ENCODE data around the gene HIRA. TPM values are rescaled to one million over a fixed set of nuclear protein-coding genes. Genes with fewer than 3 reads are reported as not detected.

HIRA gene
- total RNA-seq, 1 donor from 2014 or later: 7.3 TPM

- Histone ChIP-seq H3K4me1 (ENCODE audit: control insufficient read depth in 3 of 3, insufficient read depth in 3 of 3, low read length in 3 of 3) (no peaks in the 10 kb centered on the region), H3K4me3 (ENCODE audit: low read length in 3 of 3) (no peak overlapping the region), H3K27ac (ENCODE audit: low read depth, low read length) (no peak overlapping the region), H3K9ac (ENCODE audit: low read depth in 1 of 3, low read length in 3 of 3) (no peak overlapping the region), H3K36me3 (ENCODE audit: control insufficient read depth in 3 of 3, insufficient read depth in 3 of 3, low read length in 3 of 3) (peaks cover 35 to 51% (median 45%) of the 10 kb centered on the region in 3 donors), H3K27me3 (ENCODE audit: control insufficient read depth in 3 of 3, insufficient read depth in 3 of 3, low read length in 3 of 3) (no peaks in the 10 kb centered on the region), H3K9me3 (ENCODE audit: control insufficient read depth in 3 of 3, low read length in 3 of 3) (no peaks in the 10 kb centered on the region)
Observed at GRCh38 chr22:19404676-19405075, 26.9 kb downstream of the HIRA start.

GRCh38 chr22:19402642-19403191 is 28.8 kb downstream of the HIRA start:
- no peaks in the 10 kb centered on the region for H3K9me3 ChIP-seq (ENCODE audit: control insufficient read depth in 3 of 3, low read length in 3 of 3)
- H3K4me3 ChIP-seq (ENCODE audit: low read length in 3 of 3): no peak overlapping the region
- no peak overlapping the region for H3K27ac ChIP-seq (ENCODE audit: low read depth, low read length)
- peaks cover 35 to 52% (median 46%) of the 10 kb centered on the region in 3 donors for H3K36me3 ChIP-seq (ENCODE audit: control insufficient read depth in 3 of 3, insufficient read depth in 3 of 3, low read length in 3 of 3)
- no peaks in the 10 kb centered on the region for H3K4me1 ChIP-seq (ENCODE audit: control insufficient read depth in 3 of 3, insufficient read depth in 3 of 3, low read length in 3 of 3)
- no peaks in the 10 kb centered on the region for H3K27me3 ChIP-seq (ENCODE audit: control insufficient read depth in 3 of 3, insufficient read depth in 3 of 3, low read length in 3 of 3)
- H3K9ac ChIP-seq (ENCODE audit: low read depth in 1 of 3, low read length in 3 of 3): no peak overlapping the region

DNA sequence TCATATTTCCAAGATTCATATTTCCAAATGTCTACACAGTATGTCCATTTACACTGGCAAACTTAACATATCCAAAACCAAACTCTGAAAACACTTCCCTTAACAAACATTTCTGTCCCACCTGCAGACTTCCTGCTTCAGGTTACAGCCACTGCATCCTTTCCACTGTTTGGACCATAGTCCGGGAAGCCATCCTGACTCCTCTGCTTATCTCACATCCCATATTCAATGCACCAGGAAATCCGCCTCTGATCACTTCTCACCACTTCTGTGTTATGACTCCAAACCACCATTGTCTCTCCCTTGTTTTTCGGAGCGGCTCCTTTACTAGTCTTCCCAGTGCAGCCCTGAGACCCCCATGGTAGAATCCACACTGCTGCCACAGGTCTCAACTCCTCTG is 30.1 kb downstream of the HIRA start:
- Histone ChIP-seq H3K27me3 (ENCODE audit: control insufficient read depth in 3 of 3, insufficient read depth in 3 of 3, low read length in 3 of 3) (no peaks in the 10 kb centered on the region), H3K9me3 (ENCODE audit: control insufficient read depth in 3 of 3, low read length in 3 of 3) (no peaks in the 10 kb centered on the region), H3K36me3 (ENCODE audit: control insufficient read depth in 3 of 3, insufficient read depth in 3 of 3, low read length in 3 of 3) (peaks cover 39 to 55% (median 50%) of the 10 kb centered on the region in 3 donors), H3K9ac (ENCODE audit: low read depth in 1 of 3, low read length in 3 of 3) (no peak overlapping the region), H3K4me3 (ENCODE audit: low read length in 3 of 3) (no peak overlapping the region), H3K27ac (ENCODE audit: low read depth, low read length) (no peak overlapping the region), H3K4me1 (ENCODE audit: control insufficient read depth in 3 of 3, insufficient read depth in 3 of 3, low read length in 3 of 3) (no peaks in the 10 kb centered on the region)

- Histone ChIP-seq H3K36me3 (ENCODE audit: control insufficient read depth in 3 of 3, insufficient read depth in 3 of 3, low read length in 3 of 3) (peaks cover 39 to 56% (median 48%) of the 10 kb centered on the region in 3 donors), H3K4me1 (ENCODE audit: control insufficient read depth in 3 of 3, insufficient read depth in 3 of 3, low read length in 3 of 3) (no peaks in the 10 kb centered on the region), H3K4me3 (ENCODE audit: low read length in 3 of 3) (no peak overlapping the region), H3K27me3 (ENCODE audit: control insufficient read depth in 3 of 3, insufficient read depth in 3 of 3, low read length in 3 of 3) (no peaks in the 10 kb centered on the region), H3K9me3 (ENCODE audit: control insufficient read depth in 3 of 3, low read length in 3 of 3) (no peaks in the 10 kb centered on the region), H3K27ac (ENCODE audit: low read depth, low read length) (no peak overlapping the region), H3K9ac (ENCODE audit: low read depth in 1 of 3, low read length in 3 of 3) (no peak overlapping the region)
Observed at GRCh38 chr22:19400881-19401280, 30.7 kb downstream of the HIRA start.

GRCh38 chr22:19398652-19399051 is 32.9 kb downstream of the HIRA start:
- no peak overlapping the region for H3K9ac ChIP-seq (ENCODE audit: low read depth in 1 of 3, low read length in 3 of 3)
- H3K27ac ChIP-seq (ENCODE audit: low read depth, low read length): no peak overlapping the region
- H3K9me3 ChIP-seq (ENCODE audit: control insufficient read depth in 3 of 3, low read length in 3 of 3): no peaks in the 10 kb centered on the region
- H3K4me3 ChIP-seq (ENCODE audit: low read length in 3 of 3): no peak overlapping the region
- H3K36me3 ChIP-seq (ENCODE audit: control insufficient read depth in 3 of 3, insufficient read depth in 3 of 3, low read length in 3 of 3): peaks cover 49 to 59% (median 52%) of the 10 kb centered on the region in 3 donors
- no peaks in the 10 kb centered on the region for H3K27me3 ChIP-seq (ENCODE audit: control insufficient read depth in 3 of 3, insufficient read depth in 3 of 3, low read length in 3 of 3)
- no peaks in the 10 kb centered on the region for H3K4me1 ChIP-seq (ENCODE audit: control insufficient read depth in 3 of 3, insufficient read depth in 3 of 3, low read length in 3 of 3)

- Histone ChIP-seq H3K4me1 (ENCODE audit: control insufficient read depth in 3 of 3, insufficient read depth in 3 of 3, low read length in 3 of 3) (no peaks in the 10 kb centered on the region), H3K9me3 (ENCODE audit: control insufficient read depth in 3 of 3, low read length in 3 of 3) (no peaks in the 10 kb centered on the region), H3K36me3 (ENCODE audit: control insufficient read depth in 3 of 3, insufficient read depth in 3 of 3, low read length in 3 of 3) (peaks cover 50 to 61% (median 55%) of the 10 kb centered on the region in 3 donors), H3K4me3 (ENCODE audit: low read length in 3 of 3) (no peak overlapping the region), H3K27ac (ENCODE audit: low read depth, low read length) (no peak overlapping the region), H3K9ac (ENCODE audit: low read depth in 1 of 3, low read length in 3 of 3) (no peak overlapping the region), H3K27me3 (ENCODE audit: control insufficient read depth in 3 of 3, insufficient read depth in 3 of 3, low read length in 3 of 3) (no peaks in the 10 kb centered on the region)
Observed at GRCh38 chr22:19398206-19398605, 33.3 kb downstream of the HIRA start.

DNA sequence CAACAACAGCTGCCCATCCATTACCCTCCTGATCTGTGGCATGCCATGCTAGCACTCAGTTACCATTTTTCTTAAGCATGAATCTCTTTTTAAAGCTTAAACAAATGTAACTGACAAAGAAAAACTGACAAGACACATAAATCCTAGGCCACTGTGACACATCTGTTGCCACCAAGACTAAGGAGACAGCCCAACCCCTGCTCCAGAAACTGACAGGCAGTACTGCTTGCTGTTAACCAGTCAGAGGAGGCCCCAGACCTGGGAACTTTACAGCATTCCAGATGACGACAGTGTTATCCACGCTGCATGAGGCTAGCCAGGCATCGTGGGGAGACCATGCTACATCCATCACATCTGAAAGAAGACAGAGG is 33.8 kb downstream of the HIRA start:
- H3K9ac ChIP-seq (ENCODE audit: low read depth in 1 of 3, low read length in 3 of 3): no peak overlapping the region
- no peak overlapping the region for H3K27ac ChIP-seq (ENCODE audit: low read depth, low read length)
- H3K36me3 ChIP-seq (ENCODE audit: control insufficient read depth in 3 of 3, insufficient read depth in 3 of 3, low read length in 3 of 3): peaks cover 53 to 64% (median 58%) of the 10 kb centered on the region in 3 donors
- no peaks in the 10 kb centered on the region for H3K9me3 ChIP-seq (ENCODE audit: control insufficient read depth in 3 of 3, low read length in 3 of 3)
- no peaks in the 10 kb centered on the region for H3K27me3 ChIP-seq (ENCODE audit: control insufficient read depth in 3 of 3, insufficient read depth in 3 of 3, low read length in 3 of 3)
- H3K4me1 ChIP-seq (ENCODE audit: control insufficient read depth in 3 of 3, insufficient read depth in 3 of 3, low read length in 3 of 3): no peaks in the 10 kb centered on the region
- H3K4me3 ChIP-seq (ENCODE audit: low read length in 3 of 3): no peak overlapping the region

- H3K9me3 ChIP-seq (ENCODE audit: control insufficient read depth in 3 of 3, low read length in 3 of 3): no peaks in the 10 kb centered on the region
- H3K36me3 ChIP-seq (ENCODE audit: control insufficient read depth in 3 of 3, insufficient read depth in 3 of 3, low read length in 3 of 3): peaks cover 59 to 70% (median 62%) of the 10 kb centered on the region in 3 donors
- no peak overlapping the region for H3K9ac ChIP-seq (ENCODE audit: low read depth in 1 of 3, low read length in 3 of 3)
- no peaks in the 10 kb centered on the region for H3K27me3 ChIP-seq (ENCODE audit: control insufficient read depth in 3 of 3, insufficient read depth in 3 of 3, low read length in 3 of 3)
- no peak overlapping the region for H3K4me3 ChIP-seq (ENCODE audit: low read length in 3 of 3)
- no peak overlapping the region for H3K27ac ChIP-seq (ENCODE audit: low read depth, low read length)
- H3K4me1 ChIP-seq (ENCODE audit: control insufficient read depth in 3 of 3, insufficient read depth in 3 of 3, low read length in 3 of 3): no peaks in the 10 kb centered on the region
Observed at GRCh38 chr22:19396934-19397733, 34.4 kb downstream of the HIRA start.

DNA sequence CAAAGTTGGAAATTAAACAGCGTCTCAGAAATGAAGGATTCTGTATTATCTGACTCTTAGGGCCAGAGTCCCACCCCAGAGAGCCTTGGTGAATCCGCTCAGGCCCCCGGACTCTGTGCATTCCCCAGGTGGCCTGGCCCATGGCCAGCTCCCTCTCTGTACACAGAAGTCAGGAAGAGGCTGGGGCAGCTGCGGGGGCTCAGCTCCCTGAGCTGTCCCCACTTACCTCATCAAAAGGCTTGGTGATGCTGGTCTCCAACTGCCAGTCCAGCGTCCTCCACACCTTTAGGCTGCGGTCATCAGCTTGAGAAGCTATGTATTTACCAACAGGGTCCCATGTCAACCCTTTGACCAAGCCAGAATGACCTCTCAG is 35.0 kb downstream of the HIRA start:
- H3K4me3 ChIP-seq (ENCODE audit: low read length in 3 of 3): no peak overlapping the region
- no peak overlapping the region for H3K9ac ChIP-seq (ENCODE audit: low read depth in 1 of 3, low read length in 3 of 3)
- no peaks in the 10 kb centered on the region for H3K9me3 ChIP-seq (ENCODE audit: control insufficient read depth in 3 of 3, low read length in 3 of 3)
- H3K36me3 ChIP-seq (ENCODE audit: control insufficient read depth in 3 of 3, insufficient read depth in 3 of 3, low read length in 3 of 3): peaks cover 62 to 75% (median 62%) of the 10 kb centered on the region in 3 donors
- H3K27ac ChIP-seq (ENCODE audit: low read depth, low read length): no peak overlapping the region
- no peaks in the 10 kb centered on the region for H3K27me3 ChIP-seq (ENCODE audit: control insufficient read depth in 3 of 3, insufficient read depth in 3 of 3, low read length in 3 of 3)
- no peaks in the 10 kb centered on the region for H3K4me1 ChIP-seq (ENCODE audit: control insufficient read depth in 3 of 3, insufficient read depth in 3 of 3, low read length in 3 of 3)

DNA sequence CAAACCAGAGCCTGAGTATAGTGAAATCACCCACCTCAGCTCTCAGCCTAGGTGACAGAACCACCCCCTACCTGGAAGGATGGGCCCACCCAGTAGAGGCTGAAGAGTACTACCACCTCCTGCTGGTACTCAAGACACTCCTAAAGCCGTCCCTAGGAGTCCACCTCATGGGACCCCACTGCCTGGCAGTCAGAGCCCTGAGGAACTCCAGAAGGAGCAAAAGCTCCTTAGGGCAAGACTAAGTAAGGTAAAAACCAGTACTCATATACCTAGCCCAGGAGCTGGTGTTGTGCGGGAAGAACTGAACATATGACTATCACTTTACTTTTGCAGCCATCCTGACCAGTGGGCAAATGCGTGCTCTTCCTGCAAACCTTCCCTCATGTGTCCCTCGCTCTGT is 36.3 kb downstream of the HIRA start:
- Histone ChIP-seq H3K4me1 (ENCODE audit: control insufficient read depth in 3 of 3, insufficient read depth in 3 of 3, low read length in 3 of 3) (peaks cover 0 to 7% (median 4%) of the 10 kb centered on the region in 3 donors), H3K36me3 (ENCODE audit: control insufficient read depth in 3 of 3, insufficient read depth in 3 of 3, low read length in 3 of 3) (peaks cover 53 to 65% (median 56%) of the 10 kb centered on the region in 3 donors), H3K4me3 (ENCODE audit: low read length in 3 of 3) (no peak overlapping the region), H3K9me3 (ENCODE audit: control insufficient read depth in 3 of 3, low read length in 3 of 3) (no peaks in the 10 kb centered on the region), H3K27me3 (ENCODE audit: control insufficient read depth in 3 of 3, insufficient read depth in 3 of 3, low read length in 3 of 3) (no peaks in the 10 kb centered on the region), H3K9ac (ENCODE audit: low read depth in 1 of 3, low read length in 3 of 3) (no peak overlapping the region), H3K27ac (ENCODE audit: low read depth, low read length) (no peak overlapping the region)

All from skeletal muscle tissue (tissue), 4 donors.